ENCODE results near the gene MAP6D1.

Gene MAP6D1

DNA sequence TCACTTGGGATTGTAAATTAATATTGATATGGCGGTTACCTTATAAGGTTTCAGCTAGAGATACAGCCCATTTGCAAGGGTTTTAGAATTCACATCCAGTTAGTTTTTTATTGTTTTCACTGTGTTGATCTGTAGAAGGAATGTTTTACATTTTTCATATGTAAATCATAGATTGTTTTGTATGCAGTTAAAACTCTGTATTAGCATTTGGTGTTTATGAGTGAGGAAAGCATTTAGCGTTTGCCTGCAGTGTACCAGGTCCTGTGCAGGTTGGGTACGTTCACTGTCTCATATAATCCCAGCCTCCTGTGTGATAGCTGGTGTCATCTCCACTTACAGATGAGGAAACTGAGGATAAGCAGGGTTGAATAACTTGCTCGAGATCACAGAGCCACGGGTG, 23.8 kb downstream of the MAP6D1 start (continued):
- TF ChIP-seq CSRNP3 (CRISPR knock-in tag; IDR thresholded peaks at IDR 0.05) (no peak), CSDC2 (CRISPR knock-in tag; IDR thresholded peaks at IDR 0.05) (no peak), ZC3H10 (CRISPR knock-in tag; IDR thresholded peaks at IDR 0.05) (no peak), TOX (CRISPR knock-in tag; IDR thresholded peaks at IDR 0.05; ENCODE audit: borderline replicate concordance) (no peak), RARB (CRISPR knock-in tag; IDR thresholded peaks at IDR 0.05) (no peak), ZNF70 (CRISPR knock-in tag; IDR thresholded peaks at IDR 0.05) (no peak), ISL1 (CRISPR knock-in tag; IDR thresholded peaks at IDR 0.05) (no peak)

- TF ChIP-seq ZFP3 (CRISPR knock-in tag; IDR thresholded peaks at IDR 0.05) = no peak
- TF ChIP-seq SNAI2 (CRISPR knock-in tag; IDR thresholded peaks at IDR 0.05) = no peak
- no peak for TF ChIP-seq ZNF70 (CRISPR knock-in tag; IDR thresholded peaks at IDR 0.05)
- no peak for TF ChIP-seq CREB5 (CRISPR knock-in tag; IDR thresholded peaks at IDR 0.05; ENCODE audit: low read depth)
- TF ChIP-seq ZNF565 (CRISPR knock-in tag; conservative IDR thresholded peaks at IDR 0.05; ENCODE audit: low read depth) = no peak
- TF ChIP-seq ARNTL (CRISPR knock-in tag; IDR thresholded peaks at IDR 0.05; ENCODE audit: borderline replicate concordance, low read depth) = no peak
- no peak for TF ChIP-seq PATZ1 (CRISPR knock-in tag; IDR thresholded peaks at IDR 0.05; ENCODE audit: borderline replicate concordance)
- no peak for TF ChIP-seq OSR1 (CRISPR knock-in tag; IDR thresholded peaks at IDR 0.05)
- TF ChIP-seq TSHZ2 (CRISPR knock-in tag; IDR thresholded peaks at IDR 0.05) = no peak
- TF ChIP-seq TCF4 (CRISPR knock-in tag; IDR thresholded peaks at IDR 0.05; ENCODE audit: borderline replicate concordance) = no peak
- no peak for TF ChIP-seq PPARA (CRISPR knock-in tag; IDR thresholded peaks at IDR 0.05; ENCODE audit: borderline replicate concordance)
- no peak for TF ChIP-seq ISL1 (CRISPR knock-in tag; IDR thresholded peaks at IDR 0.05)
- TF ChIP-seq ZC3H10 (CRISPR knock-in tag; IDR thresholded peaks at IDR 0.05) = no peak
- no peak for TF ChIP-seq TOX (CRISPR knock-in tag; IDR thresholded peaks at IDR 0.05; ENCODE audit: borderline replicate concordance)
- TF ChIP-seq ESRRG (CRISPR knock-in tag; IDR thresholded peaks at IDR 0.05) = no peak
- no peak for TF ChIP-seq ZNF8 (CRISPR knock-in tag; IDR thresholded peaks at IDR 0.05)
- TF ChIP-seq CSRNP3 (CRISPR knock-in tag; IDR thresholded peaks at IDR 0.05) = no peak
- no peak for TF ChIP-seq BACH2 (CRISPR knock-in tag; IDR thresholded peaks at IDR 0.05; ENCODE audit: borderline replicate concordance)
- ATAC-seq = no peak
Observed at GRCh38 chr3:183800243-183800863, 25.0 kb downstream of the MAP6D1 start.

GRCh38 chr3:183799461-183799860, 25.9 kb downstream of the MAP6D1 start:
- no peak for ATAC-seq
- TF ChIP-seq ARNTL (CRISPR knock-in tag; IDR thresholded peaks at IDR 0.05; ENCODE audit: borderline replicate concordance, low read depth) (no peak), CREB5 (CRISPR knock-in tag; IDR thresholded peaks at IDR 0.05; ENCODE audit: low read depth) (no peak), ZNF70 (CRISPR knock-in tag; IDR thresholded peaks at IDR 0.05) (no peak), TCF4 (CRISPR knock-in tag; IDR thresholded peaks at IDR 0.05; ENCODE audit: borderline replicate concordance) (no peak)
